Duodenal mucosa (tissue), 2 donors: ENCODE measurements around the gene COPZ1.

ENCODE experiments used
- H3K27ac ChIP-seq: one replicate; pipeline ENCODE4 v1.7.0; 2013; ENCODE audit warnings: low read depth, low read length
- H3K27me3 ChIP-seq, 2 donors: one replicate each; pipeline ENCODE4 v1.7.0; 2013; ENCODE audit warnings: low read length in 2 of 2, control low read depth in 1 of 2; ENCODE audit not compliant: insufficient read depth in 2 of 2, control insufficient read depth in 1 of 2
- H3K36me3 ChIP-seq, 2 donors: one replicate each; pipeline ENCODE4 v1.7.0; 2013; ENCODE audit warnings: low read length in 2 of 2, control low read depth in 1 of 2; ENCODE audit not compliant: insufficient read depth in 2 of 2, control insufficient read depth in 1 of 2
- H3K4me1 ChIP-seq, 2 donors: one replicate each; pipeline ENCODE4 v1.7.0; 2013; ENCODE audit warnings: low read length in 2 of 2, control low read depth in 1 of 2; ENCODE audit not compliant: insufficient read depth in 2 of 2, control insufficient read depth in 1 of 2
- H3K4me3 ChIP-seq, 2 donors: one replicate each; pipeline ENCODE4 v1.7.0; 2013; ENCODE audit warnings: low read length in 2 of 2, low read depth in 1 of 2
- H3K9ac ChIP-seq, 2 donors: one replicate each; pipeline ENCODE4 v1.7.0; 2013; ENCODE audit warnings: low read length in 2 of 2, low read depth in 1 of 2
- H3K9me3 ChIP-seq, 2 donors: one replicate each; pipeline ENCODE4 v1.7.0; 2013; ENCODE audit warnings: low read length in 2 of 2, control low read depth in 1 of 2; ENCODE audit not compliant: control insufficient read depth in 1 of 2

The COPZ1 gene

GRCh38 chr12:54378796-54379397, 54.0 kb downstream of the COPZ1 start:
- Histone ChIP-seq H3K9ac (peak overlapping the region in 1 of 2 donors; percentile 15), H3K4me3 (peak overlapping the region; percentile 61 to 63), H3K27ac (no peak overlapping the region), H3K27me3 (no peaks in the 10 kb centered on the region), H3K36me3 (no peaks in the 10 kb centered on the region), H3K9me3 (no peaks in the 10 kb centered on the region), H3K4me1 (peaks cover 5% of the 10 kb centered on the region in 2 donors)

DNA sequence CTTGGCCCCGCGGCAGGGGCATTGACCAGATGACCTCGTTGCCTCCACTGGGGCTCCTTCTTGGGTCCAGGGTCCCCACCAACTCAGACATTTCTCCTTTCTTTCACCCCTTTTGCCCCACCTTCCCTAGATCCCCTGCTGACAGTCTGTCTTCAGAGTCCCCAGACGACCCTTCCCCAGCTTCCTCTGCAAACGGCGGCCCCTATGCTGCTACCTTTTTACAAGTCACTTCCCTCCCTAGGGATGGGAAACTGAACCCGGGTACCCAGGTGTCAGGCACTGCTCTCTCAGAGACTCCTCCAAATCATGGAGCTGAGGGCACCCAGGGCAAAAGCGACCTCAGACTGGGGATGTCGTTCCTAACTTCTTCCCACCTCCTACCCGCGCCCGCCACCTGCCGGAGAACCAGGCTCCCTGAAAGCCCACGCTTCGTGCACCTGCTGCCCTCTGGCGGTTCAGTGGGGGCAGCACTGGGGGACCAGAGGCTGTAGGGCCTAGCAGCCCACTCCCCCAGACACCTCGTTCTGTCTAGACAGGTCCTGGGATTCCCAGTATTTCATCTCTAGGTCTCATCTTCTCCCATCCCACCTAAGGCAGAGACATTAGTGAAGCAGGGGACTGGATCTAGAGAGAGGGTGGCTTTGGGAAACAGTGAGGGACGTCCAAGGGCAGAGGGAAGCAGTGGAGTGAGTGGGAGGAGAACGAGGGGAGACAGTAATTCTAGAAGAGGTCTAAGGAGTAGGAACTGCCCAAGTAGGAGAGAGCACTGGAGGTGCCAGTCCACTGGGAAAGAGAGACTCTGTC, 54.7 kb downstream of the COPZ1 start:
- peaks cover 7% of the 10 kb centered on the region in 2 donors for H3K4me1 ChIP-seq
- no peak overlapping the region for H3K27ac ChIP-seq
- H3K36me3 ChIP-seq = no peaks in the 10 kb centered on the region
- H3K9ac ChIP-seq = peak overlapping the region in 1 of 2 donors; percentile 15
- H3K27me3 ChIP-seq = no peaks in the 10 kb centered on the region
- H3K9me3 ChIP-seq = no peaks in the 10 kb centered on the region
- peak overlapping the region; percentile 61 to 63 for H3K4me3 ChIP-seq

- no peak overlapping the region for H3K27ac ChIP-seq
- no peaks in the 10 kb centered on the region for H3K9me3 ChIP-seq
- no peak overlapping the region for H3K4me3 ChIP-seq
- H3K9ac ChIP-seq = no peak overlapping the region
- H3K4me1 ChIP-seq = peaks cover 11 to 22% of the 10 kb centered on the region in 2 donors
- no peaks in the 10 kb centered on the region for H3K36me3 ChIP-seq
- no peaks in the 10 kb centered on the region for H3K27me3 ChIP-seq
Measured at GRCh38 chr12:54381136-54381535, 56.2 kb downstream of the COPZ1 start.

DNA sequence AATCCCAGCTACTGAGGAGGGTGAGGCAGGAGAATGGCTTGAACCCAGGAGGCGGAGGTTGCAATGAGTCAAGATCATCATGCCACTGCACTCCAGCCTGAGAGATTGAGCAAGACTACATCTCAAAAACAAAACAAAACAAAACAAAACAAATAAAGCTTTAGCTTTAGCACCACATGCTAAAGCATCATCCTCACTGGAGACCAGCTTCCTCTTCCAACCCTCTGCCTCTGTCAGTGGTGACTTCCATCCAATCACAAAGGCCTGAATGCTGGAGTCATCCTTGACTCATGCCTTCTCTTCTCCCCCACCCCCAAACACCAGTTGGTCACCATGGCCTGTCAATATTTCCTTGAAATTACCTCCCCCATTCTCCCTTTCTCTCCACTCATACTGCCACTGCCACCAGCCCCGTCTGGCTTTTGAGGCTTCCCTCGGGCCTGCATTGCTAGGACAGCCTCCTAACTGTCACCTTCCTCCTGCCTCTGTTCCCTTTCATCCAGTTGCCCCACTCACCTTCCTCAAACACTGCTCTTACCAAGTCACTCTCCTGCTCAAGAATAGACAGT, 58.2 kb downstream of the COPZ1 start:
- peaks cover 11 to 35% of the 10 kb centered on the region in 2 donors for H3K4me1 ChIP-seq
- H3K27me3 ChIP-seq = no peaks in the 10 kb centered on the region
- H3K9ac ChIP-seq = no peak overlapping the region
- no peaks in the 10 kb centered on the region for H3K36me3 ChIP-seq
- no peak overlapping the region for H3K4me3 ChIP-seq
- H3K9me3 ChIP-seq = no peaks in the 10 kb centered on the region
- peak overlapping the region; percentile 55 for H3K27ac ChIP-seq

DNA sequence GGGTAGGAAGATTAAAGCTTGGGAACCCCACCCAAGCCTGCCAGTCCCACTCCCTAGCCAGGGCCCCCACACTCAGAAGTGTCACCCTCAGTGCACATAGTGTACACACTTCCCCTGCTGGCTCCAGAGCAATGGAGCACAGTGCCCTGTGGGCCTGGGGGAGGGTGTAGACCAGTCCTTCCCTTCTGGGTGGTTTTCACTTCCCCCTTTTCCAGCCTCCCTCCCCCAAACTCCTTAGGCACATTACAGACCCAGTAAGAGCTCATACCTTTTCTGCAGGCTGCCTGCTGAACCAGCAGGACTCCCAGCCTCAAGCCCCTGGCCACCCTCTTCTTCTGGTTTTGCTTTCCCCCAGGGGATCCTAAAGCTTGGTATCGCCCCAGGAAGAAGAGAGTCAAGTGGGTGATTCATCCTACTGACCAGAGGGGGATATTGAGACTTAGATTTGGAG, 59.7 kb downstream of the COPZ1 start, which contains the start of gene ZNF385A:
Gene ZNF385A (minus strand): TSS at position 143 of the 451 bp plus-strand sequence. CDS start 219 bp downstream, outside the sequence.
- Histone ChIP-seq H3K27ac (peak within 1 kb of the TSS; percentile 22), H3K4me3 (peak within 1 kb of the TSS in 1 of 2 donors; percentile 1), H3K36me3 (no peaks in the 10 kb centered on the region), H3K4me1 (peaks cover 6 to 34% of the 10 kb centered on the region in 2 donors), H3K27me3 (no peaks in the 10 kb centered on the region), H3K9ac (no peak within 1 kb of the TSS), H3K9me3 (no peaks in the 10 kb centered on the region)

DNA sequence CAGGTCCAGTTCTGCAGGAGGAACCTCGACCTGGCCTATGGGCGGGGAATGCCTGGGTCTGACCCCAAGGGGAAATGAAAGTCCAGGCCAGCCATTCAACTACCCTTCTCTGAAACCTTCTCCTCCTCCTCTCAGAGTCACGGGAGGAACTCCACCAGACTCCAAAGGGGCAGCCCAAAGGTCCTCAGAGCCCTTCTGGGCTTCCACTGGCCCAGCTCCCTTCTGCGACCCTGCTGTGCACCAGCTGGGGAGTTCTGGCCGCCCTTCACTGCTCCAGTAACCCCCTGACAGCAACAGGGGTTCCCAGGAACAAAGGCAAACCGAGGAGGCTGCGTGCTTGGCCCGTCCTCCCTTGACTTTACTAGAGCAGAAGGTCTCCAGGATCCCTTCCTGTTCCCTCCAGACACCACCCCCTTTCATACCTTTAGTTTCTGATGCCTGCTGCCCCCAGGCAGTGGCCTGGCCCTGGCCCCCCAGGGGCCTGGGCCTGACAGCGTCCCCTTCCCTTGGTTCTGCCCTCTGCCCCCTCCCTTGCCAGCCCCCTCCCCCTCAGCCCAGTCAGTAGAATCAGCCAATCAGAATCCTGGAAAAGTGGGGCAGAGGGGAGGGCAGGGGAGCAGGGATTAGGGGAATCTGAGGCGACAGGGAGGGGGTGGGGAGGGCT, 60.5 kb downstream of the COPZ1 start:
- no peaks in the 10 kb centered on the region for H3K9me3 ChIP-seq
- H3K27ac ChIP-seq = peak overlapping the region; percentile 22
- H3K36me3 ChIP-seq = no peaks in the 10 kb centered on the region
- peaks cover 6 to 34% of the 10 kb centered on the region in 2 donors for H3K4me1 ChIP-seq
- H3K27me3 ChIP-seq = no peaks in the 10 kb centered on the region
- H3K9ac ChIP-seq = no peak overlapping the region
- H3K4me3 ChIP-seq = no peak overlapping the region

DNA sequence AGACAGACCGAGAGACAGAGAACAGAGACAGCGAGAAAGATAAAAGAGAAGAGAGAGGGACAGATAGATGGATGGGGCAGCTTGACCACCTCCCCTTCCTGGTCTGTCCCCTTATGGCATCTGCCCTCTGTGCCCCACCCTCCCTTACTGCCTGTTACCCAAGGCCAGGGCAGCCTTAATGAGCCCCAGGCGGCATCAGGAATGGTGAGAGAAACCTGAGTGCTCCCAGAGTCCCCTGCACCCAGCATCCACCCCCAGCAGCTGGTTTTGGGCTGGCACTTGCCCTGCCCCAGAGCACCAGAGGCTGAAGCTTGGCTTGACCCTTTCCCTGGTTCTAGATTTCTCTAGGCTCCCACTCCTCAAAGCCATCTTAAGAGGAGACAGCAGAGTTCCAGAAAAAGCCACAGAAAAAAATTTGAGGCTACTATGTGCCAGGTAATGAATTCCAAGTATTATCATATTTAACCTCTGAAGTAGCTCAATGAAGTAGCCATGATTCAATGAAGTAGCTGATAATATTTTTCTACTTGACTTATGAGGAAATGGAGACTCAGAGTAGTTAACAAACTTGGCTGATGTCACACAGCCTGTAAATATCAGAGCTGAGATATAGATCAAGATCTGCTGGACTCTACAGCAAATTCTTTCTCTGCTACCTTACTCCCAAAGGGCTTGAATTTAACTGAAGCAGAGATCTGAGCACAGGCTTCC, 61.6 kb downstream of the COPZ1 start:
- H3K27ac ChIP-seq = no peak overlapping the region
- no peaks in the 10 kb centered on the region for H3K9me3 ChIP-seq
- H3K9ac ChIP-seq = no peak overlapping the region
- no peaks in the 10 kb centered on the region for H3K27me3 ChIP-seq
- H3K36me3 ChIP-seq = no peaks in the 10 kb centered on the region
- H3K4me3 ChIP-seq = no peak overlapping the region
- peaks cover 7 to 34% of the 10 kb centered on the region in 2 donors for H3K4me1 ChIP-seq

- H3K27me3 ChIP-seq = no peaks in the 10 kb centered on the region
- no peak overlapping the region for H3K4me3 ChIP-seq
- H3K36me3 ChIP-seq = no peaks in the 10 kb centered on the region
- no peaks in the 10 kb centered on the region for H3K9me3 ChIP-seq
- no peak overlapping the region for H3K27ac ChIP-seq
- no peak overlapping the region for H3K9ac ChIP-seq
- H3K4me1 ChIP-seq = peaks cover 11 to 34% of the 10 kb centered on the region in 2 donors
Measured at GRCh38 chr12:54387114-54387467, 62.2 kb downstream of the COPZ1 start.

DNA sequence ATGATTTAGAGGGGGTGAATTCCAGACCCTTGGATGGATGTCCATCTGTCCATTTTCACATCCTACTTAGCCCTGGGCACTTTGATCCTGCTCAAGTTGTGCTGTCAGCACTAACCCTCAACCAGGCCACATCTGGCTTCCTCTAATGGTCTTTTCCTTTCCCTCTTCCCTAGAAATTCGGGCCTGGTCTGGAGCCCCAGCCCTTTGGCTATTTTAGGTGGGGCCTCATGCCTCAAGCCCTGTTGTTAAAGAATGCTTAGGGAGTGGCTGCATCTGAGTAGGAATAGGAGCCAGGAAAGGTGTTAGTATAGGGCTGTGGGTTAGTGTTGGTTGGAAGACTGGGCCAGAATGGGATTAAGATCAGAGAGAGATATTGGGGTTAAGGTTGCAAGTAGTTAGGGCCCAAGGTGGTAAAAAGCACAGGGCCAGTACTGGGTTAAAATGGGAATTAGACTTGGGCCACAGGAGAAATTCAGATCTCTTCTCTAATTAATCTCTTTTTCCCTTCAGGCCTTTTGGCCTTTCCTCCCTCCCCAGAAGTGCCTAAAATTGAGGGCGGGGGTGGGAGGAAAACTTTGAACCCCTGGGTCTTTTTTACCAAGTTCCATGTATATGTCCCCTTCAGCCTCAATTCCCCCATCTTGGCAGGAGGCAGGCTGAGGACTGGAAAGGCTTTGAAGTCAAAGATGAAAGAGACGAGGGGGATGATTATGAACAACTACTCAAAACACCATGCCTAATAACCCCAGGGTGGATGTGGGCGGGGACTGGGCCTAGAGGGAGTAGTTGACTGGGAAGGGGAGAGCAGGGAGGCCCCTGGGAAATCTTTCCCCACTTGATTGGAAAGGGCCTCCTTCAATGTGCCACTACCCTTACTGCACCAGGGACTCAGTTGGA, 63.6 kb downstream of the COPZ1 start:
- no peak overlapping the region for H3K4me3 ChIP-seq
- H3K36me3 ChIP-seq = no peaks in the 10 kb centered on the region
- no peak overlapping the region for H3K27ac ChIP-seq
- H3K9me3 ChIP-seq = no peaks in the 10 kb centered on the region
- H3K4me1 ChIP-seq = peaks cover 11 to 34% of the 10 kb centered on the region in 2 donors
- H3K9ac ChIP-seq = no peak overlapping the region
- H3K27me3 ChIP-seq = no peaks in the 10 kb centered on the region
